ENCODE data around the gene SRP9. TPM values are rescaled to one million over a fixed set of nuclear protein-coding genes. Genes with fewer than 3 reads are reported as not detected.

SRP9 gene
- total RNA-seq, 1 donor from 2014 or later = 252 TPM

- DNase-seq (ENCODE audit: low spot score) = no peak
- H3K36me3 Mint-ChIP-seq (ENCODE audit: low read depth, unreplicated experiment) = no peaks in the 10 kb centered on the region
- TF ChIP-seq, protein P1, sequence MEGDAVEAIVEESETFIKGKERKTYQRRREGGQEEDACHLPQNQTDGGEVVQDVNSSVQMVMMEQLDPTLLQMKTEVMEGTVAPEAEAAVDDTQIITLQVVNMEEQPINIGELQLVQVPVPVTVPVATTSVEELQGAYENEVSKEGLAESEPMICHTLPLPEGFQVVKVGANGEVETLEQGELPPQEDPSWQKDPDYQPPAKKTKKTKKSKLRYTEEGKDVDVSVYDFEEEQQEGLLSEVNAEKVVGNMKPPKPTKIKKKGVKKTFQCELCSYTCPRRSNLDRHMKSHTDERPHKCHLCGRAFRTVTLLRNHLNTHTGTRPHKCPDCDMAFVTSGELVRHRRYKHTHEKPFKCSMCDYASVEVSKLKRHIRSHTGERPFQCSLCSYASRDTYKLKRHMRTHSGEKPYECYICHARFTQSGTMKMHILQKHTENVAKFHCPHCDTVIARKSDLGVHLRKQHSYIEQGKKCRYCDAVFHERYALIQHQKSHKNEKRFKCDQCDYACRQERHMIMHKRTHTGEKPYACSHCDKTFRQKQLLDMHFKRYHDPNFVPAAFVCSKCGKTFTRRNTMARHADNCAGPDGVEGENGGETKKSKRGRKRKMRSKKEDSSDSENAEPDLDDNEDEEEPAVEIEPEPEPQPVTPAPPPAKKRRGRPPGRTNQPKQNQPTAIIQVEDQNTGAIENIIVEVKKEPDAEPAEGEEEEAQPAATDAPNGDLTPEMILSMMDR (IDR thresholded peaks at IDR 0.05; ENCODE audit: unreplicated experiment) = no peak
- peaks cover 9% of the 10 kb centered on the region for H3K4me1 Mint-ChIP-seq (ENCODE audit: unreplicated experiment)
- no peak overlapping the region for H3K27ac Mint-ChIP-seq (ENCODE audit: unreplicated experiment)
- no peak overlapping the region for H3K4me3 Mint-ChIP-seq (ENCODE audit: unreplicated experiment)
- no peaks in the 10 kb centered on the region for H3K27me3 Mint-ChIP-seq (ENCODE audit: unreplicated experiment)
- no peaks in the 10 kb centered on the region for H3K9me3 Mint-ChIP-seq (ENCODE audit: unreplicated experiment)
Measured at GRCh38 chr1:225762002-225762441, 15.6 kb upstream of the SRP9 start.

DNA sequence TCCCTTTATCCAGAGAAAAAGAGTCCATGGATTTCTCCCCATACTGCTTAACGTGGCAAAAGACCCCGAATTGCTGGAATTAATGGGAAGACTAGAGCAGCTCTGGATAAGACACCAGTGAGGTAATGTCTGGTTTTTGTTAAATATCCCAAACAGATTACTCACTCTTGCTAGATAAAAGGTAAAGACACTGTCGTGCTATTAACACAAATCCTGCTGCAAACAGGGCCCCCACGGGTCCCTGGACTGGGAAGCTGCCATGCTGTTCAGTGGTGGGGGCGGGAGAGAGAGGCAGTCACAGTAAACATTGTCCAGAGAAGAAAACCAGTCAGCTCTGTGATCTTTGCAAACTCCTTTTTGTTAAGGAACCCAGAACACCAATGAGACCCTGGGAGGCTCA is 15.2 kb upstream of the SRP9 start:
- Mint-ChIP-seq H3K27me3 (ENCODE audit: unreplicated experiment) (no peaks in the 10 kb centered on the region), H3K4me3 (ENCODE audit: unreplicated experiment) (no peak overlapping the region), H3K4me1 (ENCODE audit: unreplicated experiment) (peaks cover 9% of the 10 kb centered on the region), H3K27ac (ENCODE audit: unreplicated experiment) (no peak overlapping the region), H3K9me3 (ENCODE audit: unreplicated experiment) (no peaks in the 10 kb centered on the region), H3K36me3 (ENCODE audit: low read depth, unreplicated experiment) (no peaks in the 10 kb centered on the region)
- no peak for DNase-seq (ENCODE audit: low spot score)
- TF ChIP-seq, protein P1 (IDR thresholded peaks at IDR 0.05; ENCODE audit: unreplicated experiment) = no peak

DNA sequence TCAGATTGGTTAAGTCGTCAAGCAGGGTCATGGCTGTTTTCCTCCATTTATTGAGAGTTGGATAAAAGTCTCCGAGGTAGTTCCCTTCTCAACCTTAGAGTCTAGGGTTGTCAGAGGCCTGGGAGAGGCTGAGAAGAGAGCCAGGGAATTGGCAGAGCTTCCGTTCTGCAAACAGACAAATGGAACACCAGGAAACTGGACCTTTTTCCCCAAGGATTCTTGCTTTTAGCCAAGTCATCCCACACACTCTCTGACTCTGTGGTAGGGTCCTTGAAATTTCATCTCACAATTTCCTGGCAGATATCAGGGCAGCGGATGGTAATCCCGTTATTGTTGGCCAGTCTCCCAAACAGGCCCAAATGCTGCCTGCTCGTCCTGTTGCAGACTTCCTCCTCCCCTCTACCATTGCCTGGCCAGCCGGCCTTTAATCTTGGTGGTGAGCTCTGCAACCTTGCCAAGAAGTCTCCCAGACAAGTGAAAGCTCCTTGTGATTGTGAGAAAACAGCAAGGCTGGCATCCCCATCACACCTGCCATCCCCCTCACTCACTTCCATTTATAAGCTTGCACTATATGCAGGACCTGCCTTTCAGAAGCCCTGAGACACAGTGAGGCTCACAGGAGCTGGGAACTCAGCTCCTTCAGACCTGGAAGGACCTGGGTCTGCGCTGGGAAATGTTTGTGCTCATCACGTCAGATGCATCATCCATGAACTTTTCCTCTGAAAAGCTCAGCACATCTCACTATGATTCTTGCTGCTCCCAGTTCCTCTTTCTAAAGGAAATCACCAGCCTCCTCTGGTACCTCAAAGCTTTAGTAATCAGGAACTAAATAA is 13.7 kb upstream of the SRP9 start:
- Mint-ChIP-seq H3K4me1 (ENCODE audit: unreplicated experiment) (peaks cover 9% of the 10 kb centered on the region), H3K27ac (ENCODE audit: unreplicated experiment) (no peak overlapping the region), H3K27me3 (ENCODE audit: unreplicated experiment) (no peaks in the 10 kb centered on the region), H3K36me3 (ENCODE audit: low read depth, unreplicated experiment) (no peaks in the 10 kb centered on the region), H3K4me3 (ENCODE audit: unreplicated experiment) (no peak overlapping the region), H3K9me3 (ENCODE audit: unreplicated experiment) (no peaks in the 10 kb centered on the region)
- TF ChIP-seq, protein P1 (IDR thresholded peaks at IDR 0.05; ENCODE audit: unreplicated experiment) = no peak
- no peak for DNase-seq (ENCODE audit: low spot score)

DNA sequence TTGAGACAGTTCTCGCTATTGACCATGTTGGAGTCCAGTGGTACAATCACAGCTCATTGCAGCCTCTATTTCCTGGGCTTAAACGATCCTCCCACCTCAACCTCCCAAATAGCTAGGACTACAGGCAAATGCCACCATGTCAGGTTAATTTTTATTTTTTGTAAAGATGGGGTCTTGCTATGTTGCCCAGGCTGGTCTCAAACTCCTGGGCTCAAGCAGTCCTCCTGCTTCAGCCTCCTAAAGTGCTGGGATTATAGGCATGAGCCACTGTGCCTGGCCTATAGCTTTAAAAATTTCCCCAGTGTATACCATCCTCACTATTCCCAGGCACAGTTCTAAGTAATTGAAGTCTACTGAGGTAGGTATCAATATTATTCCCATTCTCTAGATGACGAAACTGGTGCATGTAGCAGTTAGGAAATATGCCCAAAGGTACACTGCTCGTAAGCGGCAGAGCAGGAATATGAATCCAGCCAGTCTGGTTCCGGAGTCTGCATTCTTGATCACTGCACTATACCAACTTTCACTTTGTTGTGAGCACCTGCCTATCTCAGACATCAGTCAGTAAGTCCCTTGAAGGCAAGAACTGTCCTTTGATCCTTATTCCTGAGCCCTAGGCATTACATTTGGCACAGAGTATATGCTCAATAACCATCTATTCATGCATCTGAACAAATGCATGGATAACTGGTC is 11.5 kb upstream of the SRP9 start:
- TF ChIP-seq, protein P1 (IDR thresholded peaks at IDR 0.05; ENCODE audit: unreplicated experiment) = no peak
- Mint-ChIP-seq H3K27me3 (ENCODE audit: unreplicated experiment) (no peaks in the 10 kb centered on the region), H3K4me3 (ENCODE audit: unreplicated experiment) (no peak overlapping the region), H3K4me1 (ENCODE audit: unreplicated experiment) (peaks cover 9% of the 10 kb centered on the region), H3K27ac (ENCODE audit: unreplicated experiment) (no peak overlapping the region), H3K9me3 (ENCODE audit: unreplicated experiment) (no peaks in the 10 kb centered on the region), H3K36me3 (ENCODE audit: low read depth, unreplicated experiment) (no peaks in the 10 kb centered on the region)
- DNase-seq (ENCODE audit: low spot score) = no peak
